ENCODE results near the gene ASCC1. TPM values are rescaled to one million over a fixed set of nuclear protein-coding genes. Genes with fewer than 3 reads are reported as not detected.

ASCC1 gene
- total and polyA plus RNA-seq, 2 of the 13 experiments (the other 11 are each of a cell fraction or from before 2014, with no cell fraction given): 21.6 to 30.1 TPM

GRCh38 chr10:72251635-72252034, 35.6 kb upstream of the ASCC1 start (continued):
- TF ChIP-seq SOX13 (IDR thresholded peaks at IDR 0.05) (peak; percentile 94), SOX13 (CRISPR knock-in tag; conservative IDR thresholded peaks at IDR 0.05 in 1 of 2, IDR thresholded peaks at IDR 0.05 in 1 of 2) (peak in 1 of 2 experiments; percentile 98; a peak in 2 of 4 replicates), ZNF18 (CRISPR knock-in tag; IDR thresholded peaks at IDR 0.05; ENCODE audit: insufficient replicate concordance) (no peak), PLSCR1 (CRISPR knock-in tag; IDR thresholded peaks at IDR 0.05; ENCODE audit: borderline replicate concordance) (no peak), ZNF446 (CRISPR knock-in tag; IDR thresholded peaks at IDR 0.05) (no peak), ZSCAN5A (CRISPR knock-in tag; IDR thresholded peaks at IDR 0.05; ENCODE audit: borderline replicate concordance) (no peak), POLR2A (IDR thresholded peaks at IDR 0.05; ENCODE audit: insufficient read depth in 1 of 2, low read depth in 2 of 2, low read length in 2 of 2) (no peak), ZNF883 (CRISPR knock-in tag; IDR thresholded peaks at IDR 0.05; ENCODE audit: not compliant biosample characterization) (no peak), RARA (CRISPR knock-in tag; IDR thresholded peaks at IDR 0.05) (peak; percentile 57), ZNF790 (CRISPR knock-in tag; IDR thresholded peaks at IDR 0.05; ENCODE audit: borderline replicate concordance) (no peak), FOXP4 (CRISPR knock-in tag; IDR thresholded peaks at IDR 0.05) (peak; percentile 84), ZNF414 (CRISPR knock-in tag; IDR thresholded peaks at IDR 0.05) (no peak), ADNP (CRISPR knock-in tag; IDR thresholded peaks at IDR 0.05) (no peak; the same call in 1 of the 2 replicates), ZNF382 (CRISPR knock-in tag; IDR thresholded peaks at IDR 0.05; ENCODE audit: borderline replicate concordance) (no peak), THAP11 (CRISPR knock-in tag; IDR thresholded peaks at IDR 0.05) (peak; percentile 42; the same call in 1 of the 2 replicates), ZNF562 (CRISPR knock-in tag; IDR thresholded peaks at IDR 0.05; ENCODE audit: borderline replicate concordance) (no peak), ZNF629 (CRISPR knock-in tag; conservative IDR thresholded peaks at IDR 0.05) (peak; percentile 93), GATAD1 (CRISPR knock-in tag; IDR thresholded peaks at IDR 0.05) (no peak)
- TF ChIP-seq, protein P1, sequence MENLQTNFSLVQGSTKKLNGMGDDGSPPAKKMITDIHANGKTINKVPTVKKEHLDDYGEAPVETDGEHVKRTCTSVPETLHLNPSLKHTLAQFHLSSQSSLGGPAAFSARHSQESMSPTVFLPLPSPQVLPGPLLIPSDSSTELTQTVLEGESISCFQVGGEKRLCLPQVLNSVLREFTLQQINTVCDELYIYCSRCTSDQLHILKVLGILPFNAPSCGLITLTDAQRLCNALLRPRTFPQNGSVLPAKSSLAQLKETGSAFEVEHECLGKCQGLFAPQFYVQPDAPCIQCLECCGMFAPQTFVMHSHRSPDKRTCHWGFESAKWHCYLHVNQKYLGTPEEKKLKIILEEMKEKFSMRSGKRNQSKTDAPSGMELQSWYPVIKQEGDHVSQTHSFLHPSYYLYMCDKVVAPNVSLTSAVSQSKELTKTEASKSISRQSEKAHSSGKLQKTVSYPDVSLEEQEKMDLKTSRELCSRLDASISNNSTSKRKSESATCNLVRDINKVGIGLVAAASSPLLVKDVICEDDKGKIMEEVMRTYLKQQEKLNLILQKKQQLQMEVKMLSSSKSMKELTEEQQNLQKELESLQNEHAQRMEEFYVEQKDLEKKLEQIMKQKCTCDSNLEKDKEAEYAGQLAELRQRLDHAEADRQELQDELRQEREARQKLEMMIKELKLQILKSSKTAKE (CRISPR knock-in tag; IDR thresholded peaks at IDR 0.05; ENCODE audit: borderline replicate concordance): peak; percentile 45; the same call in 1 of the 2 replicates
- TF ChIP-seq, protein P2, sequence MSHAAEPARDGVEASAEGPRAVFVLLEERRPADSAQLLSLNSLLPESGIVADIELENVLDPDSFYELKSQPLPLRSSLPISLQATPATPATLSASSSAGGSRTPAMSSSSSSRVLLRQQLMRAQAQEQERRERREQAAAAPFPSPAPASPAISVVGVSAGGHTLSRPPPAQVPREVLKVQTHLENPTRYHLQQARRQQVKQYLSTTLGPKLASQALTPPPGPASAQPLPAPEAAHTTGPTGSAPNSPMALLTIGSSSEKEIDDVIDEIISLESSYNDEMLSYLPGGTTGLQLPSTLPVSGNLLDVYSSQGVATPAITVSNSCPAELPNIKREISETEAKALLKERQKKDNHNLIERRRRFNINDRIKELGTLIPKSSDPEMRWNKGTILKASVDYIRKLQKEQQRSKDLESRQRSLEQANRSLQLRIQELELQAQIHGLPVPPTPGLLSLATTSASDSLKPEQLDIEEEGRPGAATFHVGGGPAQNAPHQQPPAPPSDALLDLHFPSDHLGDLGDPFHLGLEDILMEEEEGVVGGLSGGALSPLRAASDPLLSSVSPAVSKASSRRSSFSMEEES (CRISPR knock-in tag; IDR thresholded peaks at IDR 0.05): 0 out of 2 replicates have a peak, but pooled peaks have one; percentile 37

All from HepG2 (cell line).